GM21515 (cell line): Measurements from ENCODE around the gene LRRC3.

Experiments
- ATAC-seq: cut with Tn5 transposase; IDR thresholded peaks from one replicate; pipeline ENCODE4 v1.9.1; 2021; ENCODE audit not compliant: unreplicated experiment

LRRC3 gene

GRCh38 chr21:44456915-44457736, 1.8 kb downstream of the LRRC3 start:
- no peak for ATAC-seq

GRCh38 chr21:44458971-44459711, 3.8 kb downstream of the LRRC3 start:
- no peak for ATAC-seq

GRCh38 chr21:44459712-44460440, 4.6 kb downstream of the LRRC3 start:
- ATAC-seq: no peak

GRCh38 chr21:44460441-44460755, 5.1 kb downstream of the LRRC3 start:
- no peak for ATAC-seq

GRCh38 chr21:44461005-44461404, 5.7 kb downstream of the LRRC3 start:
- ATAC-seq: no peak

GRCh38 chr21:44461464-44462001, 6.2 kb downstream of the LRRC3 start:
- no peak for ATAC-seq

- no peak for ATAC-seq
These were observed 7.0 kb downstream of the LRRC3 start for GRCh38 chr21:44462086-44462833.

GRCh38 chr21:44462834-44463200, 7.5 kb downstream of the LRRC3 start:
- no peak for ATAC-seq

- no peak for ATAC-seq
These were observed 8.4 kb downstream of the LRRC3 start for GRCh38 chr21:44463724-44464123.

GRCh38 chr21:44464351-44464750, 9.0 kb downstream of the LRRC3 start:
- no peak for ATAC-seq

- no peak for ATAC-seq
These were observed 11.1 kb downstream of the LRRC3 start for GRCh38 chr21:44466351-44466954.

- ATAC-seq: no peak
These were observed 11.9 kb downstream of the LRRC3 start for GRCh38 chr21:44466996-44467858.

GRCh38 chr21:44467859-44468195, 12.5 kb downstream of the LRRC3 start:
- no peak for ATAC-seq

- ATAC-seq: no peak
These were observed 16.0 kb downstream of the LRRC3 start for GRCh38 chr21:44471341-44471740.

GRCh38 chr21:44471996-44472395, 16.7 kb downstream of the LRRC3 start:
- ATAC-seq: no peak

- ATAC-seq: no peak
These were observed 18.7 kb downstream of the LRRC3 start for GRCh38 chr21:44473915-44474555.

- no peak for ATAC-seq
These were observed 20.0 kb downstream of the LRRC3 start for GRCh38 chr21:44475266-44475845.

GRCh38 chr21:44477131-44477530, 21.8 kb downstream of the LRRC3 start:
- no peak for ATAC-seq

GRCh38 chr21:44477712-44478111, 22.4 kb downstream of the LRRC3 start:
- no peak for ATAC-seq
